ENCODE results near the gene WDR81.

Gene WDR81

GRCh38 chr17:1785930-1786329, 61.4 kb downstream of the WDR81 start:
- DNase-seq: no peak

GRCh38 chr17:1786708-1787107, 62.2 kb downstream of the WDR81 start:
- no peak for DNase-seq

GRCh38 chr17:1787301-1787902, 62.9 kb downstream of the WDR81 start:
- DNase-seq: no peak
